ENCODE measurements around the gene GPR150. TPM values are rescaled to one million over a fixed set of nuclear protein-coding genes. Genes with fewer than 3 reads are reported as not detected.

GPR150 gene
- total RNA-seq, 1 experiment from 2014 or later: 0.54 TPM

GRCh38 chr5:95641741-95642220 lies 21.9 kb downstream of the GPR150 start:
- intact Hi-C loops (cut with micrococcal nuclease; ENCODE audit: unreplicated experiment): no loop called here
- ATAC-seq: no peak
- Histone ChIP-seq H3K4me3 (ENCODE audit: low read depth in 2 of 2, low read length in 2 of 2) (no peak overlapping the region), H3K36me3 (ENCODE audit: control insufficient read depth, insufficient read depth, low read length) (no peaks in the 10 kb centered on the region), H3K4me1 (ENCODE audit: control insufficient read depth, insufficient read depth, low read length) (peaks cover 13% of the 10 kb centered on the region), H3K27ac (ENCODE audit: low read length) (no peak overlapping the region), H3K27me3 (ENCODE audit: control insufficient read depth, insufficient read depth, low read length) (no peaks in the 10 kb centered on the region), H3K9me3 (ENCODE audit: control insufficient read depth, insufficient read depth, low read depth, low read length) (no peaks in the 10 kb centered on the region)
- CTCF ChIA-PET: no interaction called here
- in situ Hi-C loops (cut with HindIII; ENCODE audit: low pct_unique_long_range_greater_than_20kb, low sequenced_read_pairs): no loop called here
- no peak for DNase-seq (ENCODE audit: low read depth, low spot score)
- POLR2A ChIA-PET: no interaction called here
- TF ChIP-seq, protein P1, sequence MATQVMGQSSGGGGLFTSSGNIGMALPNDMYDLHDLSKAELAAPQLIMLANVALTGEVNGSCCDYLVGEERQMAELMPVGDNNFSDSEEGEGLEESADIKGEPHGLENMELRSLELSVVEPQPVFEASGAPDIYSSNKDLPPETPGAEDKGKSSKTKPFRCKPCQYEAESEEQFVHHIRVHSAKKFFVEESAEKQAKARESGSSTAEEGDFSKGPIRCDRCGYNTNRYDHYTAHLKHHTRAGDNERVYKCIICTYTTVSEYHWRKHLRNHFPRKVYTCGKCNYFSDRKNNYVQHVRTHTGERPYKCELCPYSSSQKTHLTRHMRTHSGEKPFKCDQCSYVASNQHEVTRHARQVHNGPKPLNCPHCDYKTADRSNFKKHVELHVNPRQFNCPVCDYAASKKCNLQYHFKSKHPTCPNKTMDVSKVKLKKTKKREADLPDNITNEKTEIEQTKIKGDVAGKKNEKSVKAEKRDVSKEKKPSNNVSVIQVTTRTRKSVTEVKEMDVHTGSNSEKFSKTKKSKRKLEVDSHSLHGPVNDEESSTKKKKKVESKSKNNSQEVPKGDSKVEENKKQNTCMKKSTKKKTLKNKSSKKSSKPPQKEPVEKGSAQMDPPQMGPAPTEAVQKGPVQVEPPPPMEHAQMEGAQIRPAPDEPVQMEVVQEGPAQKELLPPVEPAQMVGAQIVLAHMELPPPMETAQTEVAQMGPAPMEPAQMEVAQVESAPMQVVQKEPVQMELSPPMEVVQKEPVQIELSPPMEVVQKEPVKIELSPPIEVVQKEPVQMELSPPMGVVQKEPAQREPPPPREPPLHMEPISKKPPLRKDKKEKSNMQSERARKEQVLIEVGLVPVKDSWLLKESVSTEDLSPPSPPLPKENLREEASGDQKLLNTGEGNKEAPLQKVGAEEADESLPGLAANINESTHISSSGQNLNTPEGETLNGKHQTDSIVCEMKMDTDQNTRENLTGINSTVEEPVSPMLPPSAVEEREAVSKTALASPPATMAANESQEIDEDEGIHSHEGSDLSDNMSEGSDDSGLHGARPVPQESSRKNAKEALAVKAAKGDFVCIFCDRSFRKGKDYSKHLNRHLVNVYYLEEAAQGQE (IDR thresholded peaks at IDR 0.05; ENCODE audit: insufficient read depth in 1 of 2, low read depth in 2 of 2, low read length in 1 of 2): no peak
- TF ChIP-seq SIN3A (IDR thresholded peaks at IDR 0.05; ENCODE audit: borderline replicate concordance, insufficient read depth, low read depth, low read length) (no peak), TCF7L2 (IDR thresholded peaks at IDR 0.05; ENCODE audit: low read depth, low read length) (no peak), POLR2AphosphoS5 (IDR thresholded peaks at IDR 0.05; ENCODE audit: low read depth, low read length) (no peak), CTCF (IDR thresholded peaks at IDR 0.05) (no peak)
- no TSS peak for BruUV-seq (replicated peaks)

GRCh38 chr5:95643152-95643551 lies 23.3 kb downstream of the GPR150 start:
- ChIA-PET CTCF (no interaction called here), POLR2A (interaction anchor here (1.1 kb wide), 1 partner anchor 9 kb away, joined by 3 read pairs; no protein-coding TSS in a partner anchor)
- intact Hi-C loops (cut with micrococcal nuclease; ENCODE audit: unreplicated experiment) (no loop called here), in situ Hi-C loops (cut with HindIII; ENCODE audit: low pct_unique_long_range_greater_than_20kb, low sequenced_read_pairs) (no loop called here)
- TF ChIP-seq TCF7L2 (IDR thresholded peaks at IDR 0.05; ENCODE audit: low read depth, low read length) (no peak), SIN3A (IDR thresholded peaks at IDR 0.05; ENCODE audit: borderline replicate concordance, insufficient read depth, low read depth, low read length) (no peak), CTCF (IDR thresholded peaks at IDR 0.05) (no peak), POLR2AphosphoS5 (IDR thresholded peaks at IDR 0.05; ENCODE audit: low read depth, low read length) (no peak)
- TF ChIP-seq, protein P1 (IDR thresholded peaks at IDR 0.05; ENCODE audit: insufficient read depth in 1 of 2, low read depth in 2 of 2, low read length in 1 of 2): no peak
- BruUV-seq (replicated peaks): no TSS peak
- DNase-seq (ENCODE audit: low read depth, low spot score) (no peak), ATAC-seq (no peak)
- no peaks in the 10 kb centered on the region for H3K27me3 ChIP-seq (ENCODE audit: control insufficient read depth, insufficient read depth, low read length)
- no peaks in the 10 kb centered on the region for H3K9me3 ChIP-seq (ENCODE audit: control insufficient read depth, insufficient read depth, low read depth, low read length)
- no peaks in the 10 kb centered on the region for H3K36me3 ChIP-seq (ENCODE audit: control insufficient read depth, insufficient read depth, low read length)
- H3K4me3 ChIP-seq (ENCODE audit: low read depth in 2 of 2, low read length in 2 of 2): no peak overlapping the region
- H3K27ac ChIP-seq (ENCODE audit: low read length): no peak overlapping the region
- peaks cover 19% of the 10 kb centered on the region for H3K4me1 ChIP-seq (ENCODE audit: control insufficient read depth, insufficient read depth, low read length)
